ENCODE data around the gene OVOL3.
A peak's percentile ranks its signal among the peaks of the same experiment; 100 is the strongest.

Gene OVOL3

GRCh38 chr19:36136964-36137686 is 26.2 kb downstream of the OVOL3 start:
- no peak for DNase-seq

- DNase-seq: no peak
Observed at GRCh38 chr19:36139120-36139472, 28.2 kb downstream of the OVOL3 start.

- peak; percentile 93 for DNase-seq
Observed at GRCh38 chr19:36139473-36140303, 28.7 kb downstream of the OVOL3 start, which contains the start of gene CAPNS1. CAPNS1 (plus strand) TSS chr19:36140066; CDS start chr19:36141012, 946 bp downstream.

GRCh38 chr19:36140304-36141038 is 29.5 kb downstream of the OVOL3 start:
- DNase-seq: peak; percentile 63

DNA sequence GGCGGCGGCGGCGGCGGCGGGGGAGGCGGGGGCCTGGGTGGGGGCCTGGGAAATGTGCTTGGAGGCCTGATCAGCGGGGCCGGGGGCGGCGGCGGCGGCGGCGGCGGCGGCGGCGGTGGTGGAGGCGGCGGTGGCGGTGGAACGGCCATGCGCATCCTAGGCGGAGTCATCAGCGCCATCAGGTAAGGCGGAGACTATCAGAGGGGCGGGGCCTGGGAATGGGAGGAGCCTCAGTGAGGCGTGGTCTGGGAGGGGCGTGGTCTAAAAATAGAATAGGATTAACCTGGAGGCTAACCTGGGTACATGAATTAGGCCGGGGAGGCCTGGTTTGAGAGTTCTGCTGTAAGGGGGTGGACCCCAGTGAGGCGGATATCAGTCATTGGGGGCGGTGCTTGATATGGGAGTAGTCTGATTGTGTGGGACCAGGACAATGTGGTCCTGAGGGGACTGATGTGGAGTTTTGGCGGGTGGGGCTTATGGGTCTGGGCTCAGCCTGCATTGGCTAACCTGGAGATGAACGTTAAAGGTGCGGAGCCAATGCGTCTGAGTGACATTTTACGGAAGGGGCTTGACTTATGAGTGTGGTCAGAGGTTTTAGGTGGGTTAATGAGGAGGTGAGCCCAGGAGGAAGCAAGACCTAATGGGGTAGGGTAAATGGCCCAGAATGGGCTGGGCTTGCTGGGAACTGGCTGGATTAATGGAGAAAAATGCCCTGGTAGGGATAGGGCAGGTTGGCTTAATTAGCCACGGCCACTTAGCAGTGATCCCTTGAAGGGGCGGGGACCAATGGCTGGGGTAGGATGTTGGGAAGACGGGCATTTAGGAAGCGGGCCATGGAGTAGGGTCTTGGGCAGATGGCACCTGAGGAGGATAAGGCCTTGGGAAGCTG is 30.3 kb downstream of the OVOL3 start:
- DNase-seq: peak; percentile 79

DNA sequence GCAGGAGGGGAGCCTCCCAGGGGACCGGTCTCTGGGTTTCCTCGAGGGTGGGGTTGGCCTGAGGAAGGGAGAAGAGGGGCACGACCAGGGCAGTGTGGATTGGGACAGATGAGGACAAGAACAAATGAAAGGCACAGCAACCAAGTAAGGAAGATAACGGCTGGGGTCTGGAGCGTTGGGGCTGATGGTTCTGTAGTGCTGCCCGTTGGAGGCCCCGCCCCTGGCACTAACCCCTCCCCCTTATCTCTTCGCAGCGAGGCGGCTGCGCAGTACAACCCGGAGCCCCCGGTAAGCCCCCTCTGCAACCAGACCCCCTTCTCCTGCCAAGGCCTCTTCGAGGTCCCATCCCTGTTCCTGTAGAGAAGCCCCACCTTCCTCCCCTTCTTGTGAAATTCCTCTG is 31.1 kb downstream of the OVOL3 start:
- DNase-seq: no peak

GRCh38 chr19:36142496-36142895 is 31.6 kb downstream of the OVOL3 start:
- no peak for DNase-seq

DNA sequence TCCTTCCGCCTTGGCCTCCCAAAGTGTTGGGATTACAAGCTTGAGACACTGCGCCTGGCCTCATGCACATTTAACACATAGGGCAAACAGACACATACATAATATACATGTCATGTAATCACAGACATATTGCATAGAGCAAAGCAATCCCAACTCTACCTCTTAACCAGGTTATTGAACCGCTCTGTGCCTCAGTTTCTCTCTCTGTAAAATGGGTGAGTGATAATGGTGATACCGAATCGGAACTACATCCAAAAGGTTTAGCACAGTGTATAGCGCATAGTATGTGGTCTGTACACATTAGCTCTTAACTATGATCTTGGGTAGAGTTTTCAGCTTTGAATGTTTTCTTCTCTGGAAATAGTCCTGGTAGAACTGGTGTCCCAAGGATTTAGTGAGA is 33.7 kb downstream of the OVOL3 start:
- no peak for DNase-seq

- DNase-seq: no peak
Observed at GRCh38 chr19:36149673-36150406, 38.9 kb downstream of the OVOL3 start.

GRCh38 chr19:36150586-36150985 is 39.6 kb downstream of the OVOL3 start:
- DNase-seq: no peak

DNA sequence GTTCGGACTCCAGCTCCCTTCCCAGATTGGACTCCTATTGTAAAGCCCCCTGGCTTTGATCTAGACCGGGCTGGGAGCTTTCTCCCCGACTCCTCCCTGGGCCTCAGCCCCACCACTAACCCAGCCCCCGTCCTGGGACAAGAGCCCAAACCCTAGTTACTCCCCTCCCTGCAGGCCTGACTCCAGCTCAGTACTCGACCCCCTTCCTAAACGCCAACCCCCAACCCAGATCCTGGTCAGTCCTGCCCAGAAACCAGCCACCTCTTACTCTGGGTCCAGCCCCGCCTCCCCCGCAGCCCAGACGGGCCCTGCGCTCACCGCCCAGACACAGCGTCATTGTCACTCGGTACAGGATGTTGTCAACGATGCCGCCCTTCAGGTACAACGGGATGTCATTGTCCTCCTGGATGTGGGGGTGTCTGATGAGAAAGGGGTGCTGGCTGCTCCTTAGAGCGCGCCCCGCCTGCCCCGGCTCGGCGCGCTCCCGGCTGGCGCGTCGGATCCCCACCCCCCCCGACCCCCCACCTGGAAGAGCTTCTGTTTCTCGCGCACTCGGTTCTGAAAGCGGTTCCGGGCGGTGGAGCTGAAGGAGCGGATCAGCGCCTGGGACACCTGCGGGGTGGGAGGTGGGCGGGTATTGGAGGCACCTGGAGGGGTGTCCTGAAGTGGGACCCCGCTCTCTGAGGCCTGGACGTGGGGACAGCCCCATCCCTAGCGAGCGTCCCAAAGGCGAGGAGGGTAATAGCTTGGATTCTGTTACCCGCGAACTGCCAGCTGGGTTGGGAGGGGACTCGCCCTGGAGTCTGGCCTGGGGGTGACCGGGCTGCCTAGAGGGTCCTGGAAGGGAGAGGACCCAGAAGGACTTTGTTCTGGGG is 40.4 kb downstream of the OVOL3 start:
- DNase-seq: no peak

GRCh38 chr19:36152019-36152351 is 41.0 kb downstream of the OVOL3 start:
- no peak for DNase-seq

GRCh38 chr19:36152352-36153091 is 41.6 kb downstream of the OVOL3 start, which contains the start of gene COX7A1:
COX7A1 (minus strand) TSS chr19:36152447; CDS start chr19:36152407, 40 bp downstream.
- DNase-seq: no peak

- DNase-seq: no peak
Observed at GRCh38 chr19:36153126-36153525, 42.2 kb downstream of the OVOL3 start.

DNA sequence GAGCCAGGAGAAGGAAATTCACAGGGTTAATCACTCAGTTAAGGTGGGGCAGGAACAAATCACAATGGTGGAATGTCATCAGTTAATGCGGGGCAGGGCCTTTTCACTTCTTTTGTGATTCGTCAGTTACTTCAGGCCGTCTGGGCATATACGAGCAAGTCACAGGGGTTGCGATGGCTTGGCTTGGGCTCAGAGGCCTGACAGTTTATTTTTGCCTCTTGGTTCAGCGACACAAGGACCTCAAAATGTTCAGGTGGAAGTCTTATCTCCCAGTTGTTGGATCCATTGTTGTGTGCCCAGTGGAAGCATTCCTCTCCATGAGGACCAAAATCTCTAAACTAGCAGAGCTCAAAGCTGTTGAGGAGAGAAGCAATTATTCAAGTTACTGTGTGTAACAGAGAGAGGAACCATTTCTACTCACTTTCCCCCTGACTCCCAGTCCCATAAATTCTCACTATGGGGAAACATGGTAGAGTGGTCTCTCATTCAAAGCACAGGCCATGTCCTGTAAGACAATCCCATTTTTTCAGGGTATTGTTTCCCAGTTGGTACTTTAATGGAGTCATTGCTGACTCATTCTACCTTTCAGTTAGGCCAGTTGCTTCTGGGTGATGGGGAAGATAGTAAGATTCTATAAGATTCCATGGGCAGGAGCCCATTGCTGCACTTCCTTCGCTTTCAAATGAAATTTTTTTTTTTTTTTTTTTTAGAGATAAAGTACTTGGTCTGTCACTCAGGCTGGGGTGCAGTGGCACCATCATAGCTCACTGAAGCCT is 50.1 kb downstream of the OVOL3 start:
- DNase-seq: no peak
